PFSK-1 (cell line): Measurements from ENCODE around the gene TPX2.

Source experiments
- FOXP2 ChIP-seq: optimal IDR thresholded peaks from 2 replicates; pipeline ENCODE3; 2011; ENCODE audit warnings: borderline replicate concordance, control low read depth, inconsistent platforms; ENCODE audit not compliant: insufficient read depth; ENCODE audit errors: extremely low read length, extremely low read depth
- POLR2AphosphoS5 ChIP-seq: IDR thresholded peaks from 2 replicates; pipeline ENCODE4 v1.6.1; 2012; ENCODE audit warnings: low read depth, mild to moderate bottlenecking, control low read depth, low read length, moderate library complexity
- REST ChIP-seq, 2 experiments: IDR thresholded peaks; 2 replicates each; pipeline versions ENCODE4 v1.6.1 to v1.8.0; 2011 to 2012; ENCODE audit warnings: low read depth in 2 of 2, low read length in 2 of 2, control low read depth in 1 of 2, inconsistent platforms in 1 of 2, mild to moderate bottlenecking in 1 of 2, moderate library complexity in 1 of 2; ENCODE audit not compliant: insufficient read depth in 1 of 2
- SIN3A ChIP-seq: IDR thresholded peaks from 2 replicates; pipeline ENCODE4 v1.6.1; 2012; ENCODE audit warnings: mild to moderate bottlenecking, low read length, moderate library complexity, borderline replicate concordance; ENCODE audit not compliant: insufficient read depth
- TAF1 ChIP-seq: IDR thresholded peaks from 2 replicates; pipeline ENCODE4 v1.6.1; 2012; ENCODE audit warnings: low read length, control low read depth, borderline replicate concordance; ENCODE audit not compliant: insufficient read depth

- no peak for TF ChIP-seq POLR2AphosphoS5
- no peak for TF ChIP-seq TAF1
- TF ChIP-seq SIN3A, result no peak
- TF ChIP-seq REST (IDR thresholded peaks at IDR 0.05; ENCODE audit: insufficient read depth in 1 of 2, low read depth in 2 of 2, low read length in 2 of 2), result no peak
- TF ChIP-seq FOXP2, result no peak
Observed at GRCh38 chr20:31806564-31807355, 67.7 kb downstream of the TPX2 start.
